Measurements from ENCODE around the gene GRHPR. TPM values are rescaled to one million over a fixed set of nuclear protein-coding genes. Genes with fewer than 3 reads are reported as not detected.

GRHPR gene
- total RNA-seq, 4 donors from 2014 or later, result 99.0 to 186 (median 119) TPM

DNA sequence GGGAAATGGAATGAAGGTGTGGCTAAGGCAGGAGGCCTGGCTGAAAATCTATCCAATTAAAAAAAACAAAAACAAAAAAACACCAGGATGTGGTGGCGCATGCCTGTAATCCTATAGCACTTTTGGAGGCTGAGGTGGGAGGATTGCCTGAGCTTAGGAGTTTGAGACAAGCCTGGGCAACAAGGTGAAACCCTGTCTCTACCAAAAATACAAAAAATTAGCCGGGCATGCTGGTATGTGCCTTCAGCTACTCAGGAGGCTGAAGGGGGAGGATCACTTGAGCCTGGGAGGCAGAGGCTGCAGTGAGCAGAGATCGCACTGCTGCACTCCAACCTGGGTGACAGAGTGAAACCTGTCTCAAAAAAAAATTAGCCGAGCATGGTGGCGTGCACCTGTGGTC is 21.1 kb downstream of the GRHPR start:
- TF ChIP-seq, protein P1, sequence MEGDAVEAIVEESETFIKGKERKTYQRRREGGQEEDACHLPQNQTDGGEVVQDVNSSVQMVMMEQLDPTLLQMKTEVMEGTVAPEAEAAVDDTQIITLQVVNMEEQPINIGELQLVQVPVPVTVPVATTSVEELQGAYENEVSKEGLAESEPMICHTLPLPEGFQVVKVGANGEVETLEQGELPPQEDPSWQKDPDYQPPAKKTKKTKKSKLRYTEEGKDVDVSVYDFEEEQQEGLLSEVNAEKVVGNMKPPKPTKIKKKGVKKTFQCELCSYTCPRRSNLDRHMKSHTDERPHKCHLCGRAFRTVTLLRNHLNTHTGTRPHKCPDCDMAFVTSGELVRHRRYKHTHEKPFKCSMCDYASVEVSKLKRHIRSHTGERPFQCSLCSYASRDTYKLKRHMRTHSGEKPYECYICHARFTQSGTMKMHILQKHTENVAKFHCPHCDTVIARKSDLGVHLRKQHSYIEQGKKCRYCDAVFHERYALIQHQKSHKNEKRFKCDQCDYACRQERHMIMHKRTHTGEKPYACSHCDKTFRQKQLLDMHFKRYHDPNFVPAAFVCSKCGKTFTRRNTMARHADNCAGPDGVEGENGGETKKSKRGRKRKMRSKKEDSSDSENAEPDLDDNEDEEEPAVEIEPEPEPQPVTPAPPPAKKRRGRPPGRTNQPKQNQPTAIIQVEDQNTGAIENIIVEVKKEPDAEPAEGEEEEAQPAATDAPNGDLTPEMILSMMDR (IDR thresholded peaks at IDR 0.05; ENCODE audit: low read depth), result no peak

DNA sequence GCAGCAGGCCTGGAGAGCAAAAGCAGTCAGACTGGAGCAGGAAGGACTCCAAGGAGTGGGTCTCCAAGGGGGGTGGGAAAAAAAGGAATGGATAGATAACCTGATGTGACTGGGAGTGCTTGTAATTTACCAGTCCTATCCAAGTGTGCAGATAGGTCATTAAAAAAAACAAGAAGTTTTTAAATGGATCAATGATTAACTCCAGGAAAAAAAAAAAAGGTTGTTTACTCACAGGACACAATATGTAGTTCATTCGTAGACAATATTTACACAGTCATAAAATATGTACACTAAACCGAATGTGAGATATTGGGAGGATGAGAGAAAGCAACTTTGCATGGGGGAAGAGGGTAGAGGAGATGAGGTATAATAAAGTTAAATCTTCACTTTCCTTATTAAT is 22.4 kb downstream of the GRHPR start:
- TF ChIP-seq, protein P1 (IDR thresholded peaks at IDR 0.05; ENCODE audit: low read depth), result no peak

DNA sequence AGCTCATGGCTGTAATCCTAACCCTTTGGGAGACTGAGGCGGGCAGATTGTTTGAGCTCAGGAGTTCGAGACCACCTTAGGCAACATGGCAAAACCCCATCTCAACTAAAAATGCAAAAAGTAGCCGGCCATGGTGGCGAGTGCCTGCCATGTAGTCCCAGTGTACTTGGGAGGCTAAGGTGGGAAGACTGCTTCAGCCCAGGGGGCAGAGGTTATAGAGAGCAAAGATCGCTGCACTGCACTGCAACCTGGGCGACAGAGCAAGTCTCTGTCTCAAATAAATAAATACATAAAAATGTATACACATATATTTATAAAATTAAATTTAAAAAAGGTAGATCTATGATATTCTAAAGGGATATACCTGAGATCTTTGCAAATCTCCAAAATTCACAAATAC is 23.3 kb downstream of the GRHPR start:
- TF ChIP-seq, protein P1 (IDR thresholded peaks at IDR 0.05; ENCODE audit: low read depth), result no peak

DNA sequence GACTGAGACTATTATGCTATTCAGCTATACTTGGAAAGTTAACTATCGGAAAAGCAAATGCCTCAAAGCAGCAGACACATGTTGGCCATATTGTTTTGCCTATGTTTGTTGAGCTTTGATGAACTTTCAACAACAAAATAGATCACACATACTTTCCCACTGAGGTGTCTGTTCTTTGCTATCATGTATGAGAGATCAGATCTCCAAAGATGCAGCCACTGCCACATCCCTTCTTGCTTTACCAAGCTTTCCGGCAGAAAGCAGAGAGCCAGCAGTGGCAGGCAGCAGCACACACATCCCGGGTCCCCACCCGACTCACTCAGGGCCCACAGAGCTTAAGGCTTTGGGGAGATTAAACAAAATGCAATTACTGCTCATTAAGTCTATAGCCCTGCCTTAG is 23.9 kb downstream of the GRHPR start:
- TF ChIP-seq, protein P1 (IDR thresholded peaks at IDR 0.05; ENCODE audit: low read depth), result no peak

DNA sequence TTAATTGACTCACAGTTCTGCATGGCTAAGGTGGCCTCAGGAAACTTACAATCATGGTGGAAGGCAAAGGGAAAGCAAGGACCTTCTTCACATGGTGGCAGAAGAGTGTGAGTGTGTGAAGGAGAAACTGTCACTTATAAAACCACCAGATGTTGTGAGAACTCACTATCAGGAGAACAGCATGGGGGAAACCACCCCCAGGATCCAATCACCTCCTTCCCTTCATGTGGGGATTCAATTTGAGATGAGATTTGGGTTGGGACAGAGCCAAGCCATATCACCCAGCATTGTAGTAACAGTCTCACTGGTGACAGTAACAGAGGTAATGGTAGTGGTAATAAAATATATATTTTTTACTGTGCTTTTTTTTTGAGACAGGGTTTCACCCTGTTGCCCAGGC is 24.6 kb downstream of the GRHPR start:
- TF ChIP-seq, protein P1 (IDR thresholded peaks at IDR 0.05; ENCODE audit: low read depth), result no peak

DNA sequence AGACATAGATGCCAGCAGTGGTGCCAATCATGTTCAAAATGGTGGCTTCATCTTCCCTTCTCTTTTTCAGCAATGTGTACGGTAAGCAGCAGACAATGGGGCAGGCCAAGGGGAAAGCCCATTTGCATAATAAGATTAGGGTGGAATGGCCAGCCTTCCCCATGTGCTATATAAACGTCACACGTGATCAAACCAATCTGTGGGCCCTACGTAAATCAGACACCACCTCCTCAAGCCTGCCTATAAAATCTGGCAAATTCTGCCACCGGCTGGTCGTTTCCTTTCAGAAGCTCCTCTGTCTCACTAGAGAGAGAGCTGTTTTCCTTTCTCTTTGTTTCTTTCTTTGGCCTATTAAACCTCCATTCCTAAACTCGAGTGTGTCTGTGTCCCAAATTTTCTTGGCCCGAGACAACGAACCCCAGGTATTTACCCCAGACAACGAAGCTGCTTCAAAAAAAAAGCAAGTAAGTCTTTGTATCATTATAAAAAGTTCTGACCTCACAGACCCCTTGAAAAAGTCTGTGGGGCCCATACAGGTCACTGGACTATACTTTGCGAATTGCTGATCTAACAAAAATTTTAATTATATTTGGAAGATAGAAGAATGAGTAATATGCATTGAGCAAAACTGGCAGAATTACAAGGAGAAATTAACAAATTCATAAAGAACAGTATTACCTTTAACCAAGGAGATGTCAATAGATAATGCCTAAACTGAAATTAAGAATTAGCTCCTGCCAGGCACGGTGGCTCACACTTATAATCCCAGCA is 27.6 kb downstream of the GRHPR start:
- TF ChIP-seq, protein P1 (IDR thresholded peaks at IDR 0.05; ENCODE audit: low read depth), result no peak

DNA sequence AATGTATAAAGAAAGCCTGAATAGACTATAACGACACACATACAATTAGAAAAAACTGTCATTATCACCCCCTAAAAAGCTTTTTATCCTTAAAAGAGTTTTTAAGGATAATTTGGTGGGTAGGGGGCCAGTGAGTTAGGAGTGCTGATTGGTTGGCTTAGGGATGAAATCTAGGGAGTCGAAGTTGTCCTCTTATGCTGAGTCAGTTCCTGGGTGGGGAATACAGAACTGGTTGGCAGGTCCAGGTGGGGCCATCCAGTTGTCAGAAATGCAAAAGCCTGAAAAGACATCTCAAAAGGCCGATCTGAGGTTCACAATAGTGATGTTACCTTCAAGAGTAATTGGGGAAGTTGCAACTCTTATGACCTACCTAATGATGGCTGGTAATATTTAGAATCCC is 29.1 kb downstream of the GRHPR start:
- TF ChIP-seq, protein P1 (IDR thresholded peaks at IDR 0.05; ENCODE audit: low read depth), result no peak
